Stomach (tissue), 4 donors: Measurements from ENCODE around the gene STAG3.

Source experiments
- CTCF ChIP-seq, 7 experiments: fragments of 450-650 bp in 4 of 7; fragments of 200-600 bp in 3 of 7; sonication (generic) in 3 of 7; IDR thresholded peaks; one replicate each; pipeline ENCODE4 v1.5.1; 2016 to 2019; ENCODE audit warnings: antibody characterized with exemption in 7 of 7, control low read depth in 2 of 7, mild to moderate bottlenecking in 1 of 7
- EP300 ChIP-seq: sonication (generic); formaldehyde crosslinking; IDR thresholded peaks from one replicate; pipeline ENCODE4 v1.6.1; 2017; ENCODE audit warnings: antibody characterized with exemption
- POLR2A ChIP-seq, 4 donors: fragments of 450-650 bp; IDR thresholded peaks; one replicate each; pipeline ENCODE4 v1.6.1; 2016; ENCODE audit warnings: antibody characterized with exemption in 4 of 4, control low read depth in 2 of 4, mild to moderate bottlenecking in 1 of 4, moderate library complexity in 1 of 4
- POLR2AphosphoS5 ChIP-seq, 3 donors: sonication (generic); formaldehyde crosslinking; IDR thresholded peaks; one replicate each; pipeline ENCODE4 v1.6.1; 2016; ENCODE audit warnings: antibody characterized with exemption in 3 of 3

- TF ChIP-seq POLR2A (IDR thresholded peaks at IDR 0.05), result no peak
- no peak for TF ChIP-seq CTCF (IDR thresholded peaks at IDR 0.05)
- TF ChIP-seq EP300, result no peak
- TF ChIP-seq POLR2AphosphoS5 (IDR thresholded peaks at IDR 0.05), result no peak
These were observed 11.3 kb downstream of the STAG3 start for GRCh38 chr7:100189061-100189460.
